Adrenal gland (tissue), 5 donors: ENCODE data around the gene CEP104.

Source experiments
- POLR2A ChIP-seq, 2 donors: fragments of 450-650 bp; IDR thresholded peaks; one replicate each; pipeline ENCODE4 v1.6.1; 2017; ENCODE audit warnings: antibody characterized with exemption in 2 of 2, mild to moderate bottlenecking in 2 of 2, moderate library complexity in 1 of 2
- TF ChIP-seq, protein P1 (sequence below), 6 experiments: fragments of 450-650 bp in 4 of 6; fragments of 200-600 bp in 2 of 6; sonication (generic) in 1 of 6; IDR thresholded peaks; 1 replicate in 5 of 6; 2 replicates in 1 of 6; pipeline versions ENCODE4 v1.5.1 to v1.8.0; 2016 to 2021; ENCODE audit warnings: antibody characterized with exemption in 6 of 6, mild to moderate bottlenecking in 2 of 6, moderate library complexity in 1 of 6
- donor health status: DM: no; HTN: no; CAD: no.

DNA sequence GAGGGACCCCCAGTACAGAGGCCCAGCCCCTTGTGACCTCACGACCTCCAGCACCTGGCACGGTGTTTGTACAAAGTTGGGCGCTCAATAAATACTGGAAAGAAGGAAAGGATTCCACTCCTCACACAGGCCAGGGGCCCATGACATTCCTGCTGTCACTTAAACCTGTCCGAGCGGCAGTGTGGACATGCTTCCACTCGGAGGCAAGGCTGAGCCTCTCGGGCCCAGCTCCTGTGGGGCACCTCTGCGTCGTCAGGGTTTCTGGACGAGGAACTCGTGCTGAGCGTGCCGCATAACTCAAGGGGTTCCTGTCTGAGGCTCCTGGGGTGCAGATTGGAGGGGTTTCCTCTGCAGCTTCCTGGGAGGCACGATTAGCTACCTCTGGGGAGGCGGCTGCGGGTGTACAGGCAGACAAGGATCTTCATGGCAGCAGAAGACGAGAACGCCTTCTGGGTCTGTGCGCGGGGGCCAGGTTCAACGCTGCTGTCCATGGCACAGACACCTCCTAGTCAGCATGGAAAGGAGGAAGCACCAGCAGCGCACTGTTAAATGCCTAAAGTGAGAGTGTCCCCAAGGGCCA is 88.1 kb downstream of the CEP104 start:
- no peak for TF ChIP-seq POLR2A (IDR thresholded peaks at IDR 0.05)
- TF ChIP-seq, protein P1, sequence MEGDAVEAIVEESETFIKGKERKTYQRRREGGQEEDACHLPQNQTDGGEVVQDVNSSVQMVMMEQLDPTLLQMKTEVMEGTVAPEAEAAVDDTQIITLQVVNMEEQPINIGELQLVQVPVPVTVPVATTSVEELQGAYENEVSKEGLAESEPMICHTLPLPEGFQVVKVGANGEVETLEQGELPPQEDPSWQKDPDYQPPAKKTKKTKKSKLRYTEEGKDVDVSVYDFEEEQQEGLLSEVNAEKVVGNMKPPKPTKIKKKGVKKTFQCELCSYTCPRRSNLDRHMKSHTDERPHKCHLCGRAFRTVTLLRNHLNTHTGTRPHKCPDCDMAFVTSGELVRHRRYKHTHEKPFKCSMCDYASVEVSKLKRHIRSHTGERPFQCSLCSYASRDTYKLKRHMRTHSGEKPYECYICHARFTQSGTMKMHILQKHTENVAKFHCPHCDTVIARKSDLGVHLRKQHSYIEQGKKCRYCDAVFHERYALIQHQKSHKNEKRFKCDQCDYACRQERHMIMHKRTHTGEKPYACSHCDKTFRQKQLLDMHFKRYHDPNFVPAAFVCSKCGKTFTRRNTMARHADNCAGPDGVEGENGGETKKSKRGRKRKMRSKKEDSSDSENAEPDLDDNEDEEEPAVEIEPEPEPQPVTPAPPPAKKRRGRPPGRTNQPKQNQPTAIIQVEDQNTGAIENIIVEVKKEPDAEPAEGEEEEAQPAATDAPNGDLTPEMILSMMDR (IDR thresholded peaks at IDR 0.05) = no peak
